ENCODE measurements around the gene ATRAID.
A peak's percentile ranks its signal among the peaks of the same experiment; 100 is the strongest.
"Not testable (repeated sequence)": the region's sequence is repeated elsewhere in the genome, so short reads cannot be mapped to it uniquely, and the experiment has no call there.

The ATRAID gene, protein sequence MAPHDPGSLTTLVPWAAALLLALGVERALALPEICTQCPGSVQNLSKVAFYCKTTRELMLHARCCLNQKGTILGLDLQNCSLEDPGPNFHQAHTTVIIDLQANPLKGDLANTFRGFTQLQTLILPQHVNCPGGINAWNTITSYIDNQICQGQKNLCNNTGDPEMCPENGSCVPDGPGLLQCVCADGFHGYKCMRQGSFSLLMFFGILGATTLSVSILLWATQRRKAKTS

DNA sequence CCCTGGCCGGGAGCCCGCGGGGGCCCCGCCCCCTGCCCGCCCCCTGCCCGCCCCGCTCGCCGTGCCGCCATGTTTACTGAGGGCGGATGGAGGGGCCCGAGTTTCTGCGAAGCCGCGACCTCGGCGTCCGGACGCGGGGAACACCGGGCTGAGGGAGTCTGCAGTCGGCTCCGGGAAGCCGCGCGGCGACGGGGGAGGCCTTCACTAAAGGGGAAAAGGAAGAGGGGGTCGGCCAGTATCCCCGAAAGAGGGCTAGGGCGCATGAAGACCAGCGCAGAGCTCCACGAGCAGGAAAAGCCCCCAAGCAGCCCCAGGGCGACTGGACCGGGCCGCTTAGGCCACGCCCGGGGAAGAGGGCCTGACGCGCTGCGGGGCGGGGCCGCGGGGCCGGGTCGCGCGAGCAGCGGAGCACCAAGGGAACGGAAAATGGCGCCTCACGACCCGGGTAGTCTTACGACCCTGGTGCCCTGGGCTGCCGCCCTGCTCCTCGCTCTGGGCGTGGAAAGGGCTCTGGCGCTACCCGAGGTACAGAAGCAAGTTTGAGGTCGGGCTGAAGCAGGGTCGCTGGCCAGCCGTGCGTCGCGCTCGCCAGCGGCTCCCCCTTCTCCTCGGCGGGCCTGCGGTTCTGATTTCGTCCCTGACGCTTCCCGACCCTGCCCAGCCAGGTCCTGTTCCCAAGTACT lies at the start of gene ATRAID, which contains the start of gene SLC5A6:
ATRAID (plus strand) TSS at position 99 of the 683 bp plus-strand sequence; CDS start at position 427, 328 bp downstream.
SLC5A6 (minus strand) TSS at position 326 of the 683 bp plus-strand sequence. CDS start 4,618 bp downstream, outside the sequence.
- DNase-seq, result peak; percentile 85

DNA sequence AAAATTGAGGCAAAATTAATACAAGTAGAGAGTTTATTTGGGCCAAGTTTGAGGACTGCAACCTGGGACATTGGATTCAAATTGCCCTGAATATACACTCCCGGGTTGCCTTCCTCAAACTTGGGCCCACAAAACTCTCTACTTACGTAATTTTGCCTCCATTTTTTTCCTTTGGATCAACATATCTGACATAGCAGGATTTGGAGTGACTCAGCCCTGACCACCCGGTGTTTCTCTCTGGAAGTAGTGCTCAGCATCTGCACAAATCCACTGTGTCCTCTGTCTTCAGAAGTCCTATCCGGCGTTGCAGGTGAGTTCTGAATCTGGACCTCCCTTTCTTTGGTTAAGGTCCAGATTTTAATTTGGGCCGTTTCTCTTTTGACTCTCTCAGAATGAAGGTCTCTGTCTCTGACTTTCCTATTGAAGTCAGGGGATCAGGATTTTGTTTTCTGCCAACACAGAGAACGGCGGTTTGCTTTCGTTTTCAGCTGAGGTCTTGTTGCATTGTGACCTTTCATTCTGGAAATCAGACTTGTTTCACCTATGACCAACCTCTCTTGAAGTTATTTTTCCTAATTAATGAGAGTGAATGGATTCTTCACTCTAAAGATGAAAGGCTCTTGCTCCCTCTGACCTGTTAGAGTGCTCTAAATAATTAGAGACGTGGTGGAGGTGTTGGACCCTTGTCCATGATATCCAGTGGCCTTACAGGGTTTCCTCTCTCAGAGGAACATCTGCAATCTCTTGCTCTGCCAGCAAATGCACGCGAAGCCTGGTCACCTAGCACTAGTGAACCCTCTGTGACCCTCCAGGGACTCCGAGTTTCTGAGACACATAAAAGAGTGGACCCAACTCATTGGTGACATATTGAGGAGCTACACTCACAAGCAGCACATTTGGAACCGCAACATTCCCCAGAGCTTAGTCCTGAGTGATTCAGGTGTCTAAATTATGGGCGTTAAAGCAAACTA lies 49.4 kb upstream of the ATRAID start:
- DNase-seq, result no peak

DNA sequence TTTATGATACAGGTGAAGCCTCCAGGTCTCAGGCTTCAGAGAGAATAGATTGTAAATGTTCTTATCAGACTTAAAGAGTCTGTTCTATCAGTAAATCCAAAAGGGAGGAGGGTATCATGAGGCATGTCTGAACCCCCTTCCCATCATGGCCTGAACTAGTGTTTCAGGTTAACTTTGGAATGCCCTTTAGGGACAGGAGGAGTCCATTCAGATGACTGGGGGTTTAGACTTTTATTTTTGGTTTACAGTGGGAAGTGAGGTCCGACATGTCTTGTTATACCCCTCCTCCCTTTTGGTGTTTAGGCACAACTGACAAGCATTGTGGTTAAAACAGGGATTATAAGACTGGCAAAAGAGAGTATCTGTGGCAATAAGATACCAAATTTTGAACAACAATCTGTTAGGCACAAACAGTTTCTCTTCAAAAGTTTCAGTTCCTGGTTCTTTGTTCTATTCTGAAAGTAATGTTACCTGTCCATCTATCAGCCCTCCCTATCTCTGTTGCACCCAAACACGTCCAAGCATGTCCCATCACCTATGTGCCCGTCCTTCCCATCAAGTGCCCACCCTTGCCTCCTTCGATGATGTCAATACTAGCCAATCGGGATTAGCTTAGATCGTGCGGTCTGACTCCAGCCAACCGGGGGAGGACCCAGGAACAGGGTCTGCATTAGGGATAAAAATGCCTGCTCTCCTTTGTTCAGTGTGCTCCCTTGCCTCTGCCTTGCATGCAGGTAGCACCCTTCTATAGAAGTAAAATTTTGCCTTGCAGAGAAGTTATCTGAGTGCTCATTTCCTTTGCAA lies 46.7 kb upstream of the ATRAID start:
- no peak for DNase-seq

DNA sequence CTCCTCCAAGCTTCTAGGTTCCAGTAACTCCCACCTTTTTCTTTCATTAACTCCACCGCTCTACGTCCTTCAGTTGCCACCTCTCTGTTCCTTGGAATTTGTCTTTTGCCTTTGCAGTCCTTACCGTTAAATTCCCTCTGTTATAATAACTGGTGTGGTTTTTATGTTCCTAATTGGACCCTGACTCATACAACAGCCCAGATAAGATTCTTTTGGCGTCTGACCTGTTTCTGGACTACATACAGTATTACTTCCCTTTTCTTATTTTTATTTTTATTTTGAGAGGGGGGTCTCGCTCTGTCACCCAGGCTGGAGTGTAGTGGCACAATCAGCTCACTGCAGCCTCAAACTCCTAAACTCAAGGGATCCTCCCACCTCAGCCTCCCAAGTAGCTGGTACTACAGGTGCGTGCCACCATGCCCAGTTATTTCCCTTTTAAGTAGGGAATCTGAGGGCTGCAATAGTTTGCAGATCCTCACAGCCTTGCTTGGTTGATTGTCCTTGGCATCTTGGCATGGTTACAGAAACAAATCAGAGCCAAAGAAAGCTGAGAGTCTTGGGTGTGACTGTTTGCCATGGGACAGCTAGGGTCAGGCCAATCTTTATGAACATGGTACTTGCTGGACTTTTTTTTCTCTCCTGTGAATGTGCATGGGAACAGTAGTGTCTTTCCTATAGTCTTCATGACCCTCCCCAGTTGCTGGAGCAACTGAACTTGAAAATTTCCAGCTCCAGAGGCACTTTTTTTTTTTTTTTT lies 41.1 kb upstream of the ATRAID start:
- no peak for DNase-seq

DNA sequence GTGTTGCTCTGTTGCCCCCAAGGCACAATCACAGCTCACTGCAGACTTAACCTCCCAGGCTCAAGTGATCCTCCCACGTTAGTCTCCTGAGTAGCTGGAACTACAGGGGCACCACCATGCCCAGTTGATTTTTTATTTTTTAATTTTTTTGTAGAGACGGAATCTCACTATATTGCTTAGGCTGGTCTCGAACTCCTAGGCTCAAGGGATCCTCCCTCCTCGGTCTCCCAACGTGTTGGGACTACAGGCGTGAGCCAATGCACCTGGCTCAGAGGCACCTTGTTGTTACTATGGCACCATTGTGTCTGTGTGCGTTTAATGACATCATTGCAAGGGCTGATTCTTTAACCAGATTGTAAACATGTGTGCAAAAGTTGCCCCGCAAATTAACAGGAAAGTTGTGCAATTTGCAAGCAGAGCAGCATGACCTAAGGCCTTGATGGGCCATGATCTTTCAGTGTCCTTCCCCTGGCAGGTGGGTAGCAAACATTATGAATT lies 40.4 kb upstream of the ATRAID start:
- DNase-seq, result no peak

DNA sequence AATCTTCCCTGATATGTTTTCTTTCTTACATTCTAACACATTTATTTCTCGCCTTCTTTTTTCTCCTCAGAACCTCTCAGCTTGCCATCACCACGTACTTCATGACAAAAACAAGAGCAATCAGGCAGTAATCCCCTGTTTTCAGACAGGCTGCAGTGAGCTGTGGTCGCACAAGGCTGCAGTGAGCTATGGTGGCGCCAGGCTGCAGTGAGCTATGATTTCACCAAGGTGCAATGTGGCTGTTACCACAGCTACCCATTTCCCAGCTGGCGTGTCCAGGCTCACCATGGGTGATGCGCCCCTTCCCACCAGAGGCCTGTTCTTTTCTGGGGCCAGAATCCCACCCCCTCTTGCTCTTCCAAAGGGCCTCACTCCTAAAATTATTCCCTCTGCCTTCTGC lies 37.2 kb upstream of the ATRAID start:
- no peak for DNase-seq

DNA sequence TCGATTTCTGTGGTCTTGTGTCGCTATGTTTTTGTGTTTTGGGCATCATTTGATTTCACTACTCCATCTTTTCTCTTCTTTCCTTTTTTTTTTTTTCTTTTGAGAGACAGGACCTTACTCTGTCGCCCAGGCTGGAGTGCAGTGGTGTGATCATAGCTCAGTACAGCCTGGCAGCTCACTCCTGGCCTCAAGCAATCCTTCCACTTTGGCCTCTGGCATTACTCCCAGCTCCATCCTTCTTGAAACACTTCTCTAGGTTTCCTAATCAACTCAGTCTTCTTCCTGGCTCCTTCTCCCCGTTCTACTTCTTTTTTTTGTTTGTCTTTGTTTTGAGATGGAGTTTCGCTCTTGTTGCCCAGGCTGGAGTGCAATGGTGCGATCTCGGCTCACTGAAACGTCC lies 36.5 kb upstream of the ATRAID start:
- DNase-seq, result no peak

DNA sequence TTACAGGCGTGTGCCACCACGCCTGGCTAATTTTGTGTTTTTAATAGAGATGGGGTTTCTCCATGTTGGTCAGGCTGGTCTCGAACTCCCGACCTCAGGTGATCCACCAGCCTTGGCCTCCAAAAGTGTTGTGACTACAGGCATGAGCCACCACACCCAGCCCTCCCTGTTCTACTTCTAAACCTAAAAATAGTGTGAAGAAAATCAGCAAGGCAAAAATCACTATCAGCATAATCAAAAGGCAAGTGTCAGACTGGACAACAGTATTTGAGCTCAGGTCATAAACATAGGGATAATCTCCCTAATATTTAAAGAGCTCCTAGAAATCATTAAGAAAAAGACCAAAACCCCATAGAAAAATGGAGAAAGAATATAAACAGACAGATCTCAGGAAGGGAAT lies 36.1 kb upstream of the ATRAID start:
- DNase-seq, result not testable (repeated sequence)

DNA sequence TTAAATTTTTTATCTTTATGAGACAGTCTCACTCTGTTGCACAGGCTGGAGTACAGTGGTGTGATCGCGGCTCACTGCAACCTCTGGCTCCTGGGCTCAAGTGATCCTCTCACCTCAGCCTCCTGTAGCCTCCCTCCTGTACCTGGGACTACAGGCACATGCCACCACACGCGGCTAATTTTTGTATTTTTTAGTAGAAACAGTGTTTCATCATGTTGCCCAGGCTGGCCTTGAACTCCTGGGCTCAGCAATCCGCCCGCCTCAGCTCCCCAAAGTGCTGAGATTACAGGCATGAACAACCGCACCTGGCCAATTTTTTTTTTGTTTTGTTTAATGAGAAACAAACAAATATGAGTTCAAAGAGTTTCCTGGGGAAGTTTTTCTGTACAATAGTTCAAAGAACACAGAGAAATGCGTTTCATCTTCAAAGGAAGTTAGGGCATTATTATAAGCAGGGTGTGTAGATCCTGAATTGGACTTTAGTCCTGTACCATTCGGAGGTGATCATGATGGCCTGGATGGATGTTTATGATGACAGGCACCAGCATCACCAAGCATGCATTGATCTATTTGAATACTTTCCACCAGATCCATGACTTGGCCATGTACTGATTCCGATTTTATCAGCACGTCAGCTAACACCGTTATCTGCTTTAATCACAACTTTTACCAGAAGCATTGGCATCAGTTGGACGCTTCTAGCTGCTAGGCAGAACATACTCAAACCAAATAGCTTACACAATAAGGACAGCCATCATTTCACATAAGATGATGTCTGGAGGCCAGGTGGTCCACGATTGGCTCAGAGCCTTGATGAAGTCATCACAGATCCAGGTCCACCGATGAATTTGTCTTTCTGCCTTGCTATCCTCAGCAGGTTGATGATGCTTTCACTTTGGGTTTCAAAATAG lies 34.1 kb upstream of the ATRAID start:
- DNase-seq, result no peak

DNA sequence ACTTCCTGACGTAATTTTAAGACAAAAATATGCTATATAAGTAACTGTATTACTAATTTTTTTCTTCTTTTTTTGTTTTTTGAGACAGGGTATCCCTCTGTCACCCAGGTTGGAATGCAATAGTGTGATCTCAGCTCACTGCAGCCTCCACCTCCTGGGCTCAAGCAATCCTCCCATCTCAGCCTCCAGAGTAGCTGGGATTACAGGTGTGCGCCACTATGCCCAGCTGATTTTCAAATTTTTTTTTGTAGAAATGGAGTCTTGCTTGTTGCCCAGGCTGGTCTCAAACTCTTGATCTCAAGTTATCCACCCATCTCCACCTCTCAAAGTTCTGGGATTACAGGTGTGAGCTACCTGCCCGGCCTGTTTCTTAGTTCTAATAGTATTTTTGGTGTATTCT lies 33.4 kb upstream of the ATRAID start:
- DNase-seq, result no peak

DNA sequence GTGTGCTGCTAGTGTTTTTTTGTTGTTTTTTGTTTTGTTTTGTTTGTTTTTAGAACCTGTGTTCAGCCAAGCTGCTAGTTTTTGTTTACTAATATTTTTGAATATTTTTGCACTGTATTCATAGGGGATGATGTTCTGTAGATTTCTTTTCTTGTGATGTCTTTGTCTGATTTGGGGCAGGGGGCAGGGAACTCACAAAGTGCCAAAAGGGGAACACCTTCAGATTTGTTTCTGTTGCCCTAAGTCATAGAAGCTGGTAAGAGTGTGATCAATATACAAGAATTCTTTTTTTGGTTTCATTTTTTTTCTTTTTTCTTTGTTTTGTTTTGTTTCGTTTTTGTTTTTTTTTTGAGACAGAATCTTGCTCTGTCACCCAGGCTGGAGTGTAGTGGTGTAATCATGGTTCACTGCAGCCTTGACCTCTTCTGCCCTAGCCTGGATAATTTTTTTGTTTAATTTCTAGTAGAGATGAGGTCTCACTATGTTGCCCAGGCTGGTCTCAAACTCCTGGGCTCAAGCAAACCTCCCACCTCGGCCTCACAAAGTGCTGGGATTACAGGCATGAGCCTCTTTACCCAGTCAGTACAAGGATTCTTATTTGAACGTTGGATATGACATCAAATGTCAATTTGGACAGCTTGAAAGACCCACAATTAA lies 32.4 kb upstream of the ATRAID start:
- no peak for DNase-seq

DNA sequence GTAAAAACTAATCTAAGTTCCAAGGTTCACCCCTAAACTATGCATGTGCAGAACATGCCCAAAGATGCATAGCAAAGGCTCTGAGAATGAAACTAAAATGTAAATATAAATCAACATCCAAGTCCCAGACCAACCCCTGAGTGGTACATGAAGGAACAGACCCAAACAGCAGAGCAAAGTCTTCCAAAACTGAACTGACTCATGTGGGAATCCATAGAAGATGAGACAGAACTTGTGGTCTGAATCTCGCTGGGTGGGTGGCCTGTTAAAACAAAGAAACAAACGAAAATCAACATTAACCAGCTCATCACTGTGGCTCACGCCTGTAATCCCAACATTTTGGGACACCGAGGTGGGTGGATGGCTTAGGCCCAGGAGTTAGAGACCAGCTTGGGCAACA lies 29.5 kb upstream of the ATRAID start:
- no peak for DNase-seq

DNA sequence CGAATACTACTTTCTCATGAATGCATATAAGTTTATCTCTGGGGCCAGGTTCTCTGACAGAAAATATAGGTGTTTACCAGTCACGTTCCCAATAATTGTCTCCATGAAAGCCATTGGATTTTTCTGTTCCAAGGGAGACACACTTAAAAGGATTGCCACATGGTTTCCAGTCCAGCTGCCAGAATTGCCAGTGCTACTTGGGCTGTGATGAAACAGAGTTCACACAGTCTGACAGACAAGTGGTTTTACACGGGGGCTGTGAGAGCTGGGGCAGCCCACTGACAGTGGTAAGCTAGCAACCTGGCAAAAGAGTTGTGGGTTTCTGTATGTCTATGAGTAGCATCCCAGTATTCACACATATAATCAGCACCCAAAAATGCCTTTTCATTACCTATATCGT lies 27.7 kb upstream of the ATRAID start:
- no peak for DNase-seq

DNA sequence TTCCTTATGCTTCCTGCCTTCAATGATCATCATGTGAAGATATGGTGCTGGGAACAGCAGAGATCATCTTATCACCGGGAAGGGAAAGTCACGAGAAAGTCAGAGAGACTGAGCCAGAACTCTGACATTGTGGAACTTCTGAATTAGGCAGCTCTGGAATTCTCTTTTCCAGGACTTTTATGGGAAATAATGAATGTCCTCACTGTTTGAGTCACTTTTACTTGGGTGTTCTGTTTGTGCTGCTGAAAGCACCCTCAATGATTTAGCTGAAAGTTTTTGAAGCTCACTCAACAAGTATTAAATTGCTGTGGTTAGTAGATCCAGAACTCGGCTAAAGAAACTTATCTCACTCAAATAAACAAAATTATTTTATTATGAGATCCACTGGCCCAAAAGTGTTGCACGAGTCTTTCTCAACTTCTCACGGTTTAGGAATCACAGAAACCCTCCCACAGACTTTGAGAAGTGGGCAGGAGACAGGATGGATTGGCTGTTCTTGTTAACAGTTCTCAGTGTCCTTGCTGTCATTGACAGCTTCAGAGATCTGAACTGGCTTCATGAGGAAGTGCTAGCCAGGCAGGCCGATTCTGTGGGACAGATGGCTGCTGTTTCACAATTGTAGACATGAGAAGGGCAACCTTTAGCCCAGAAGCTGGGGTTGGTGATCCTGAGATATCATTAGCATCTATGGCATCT lies 26.4 kb upstream of the ATRAID start:
- DNase-seq, result no peak

DNA sequence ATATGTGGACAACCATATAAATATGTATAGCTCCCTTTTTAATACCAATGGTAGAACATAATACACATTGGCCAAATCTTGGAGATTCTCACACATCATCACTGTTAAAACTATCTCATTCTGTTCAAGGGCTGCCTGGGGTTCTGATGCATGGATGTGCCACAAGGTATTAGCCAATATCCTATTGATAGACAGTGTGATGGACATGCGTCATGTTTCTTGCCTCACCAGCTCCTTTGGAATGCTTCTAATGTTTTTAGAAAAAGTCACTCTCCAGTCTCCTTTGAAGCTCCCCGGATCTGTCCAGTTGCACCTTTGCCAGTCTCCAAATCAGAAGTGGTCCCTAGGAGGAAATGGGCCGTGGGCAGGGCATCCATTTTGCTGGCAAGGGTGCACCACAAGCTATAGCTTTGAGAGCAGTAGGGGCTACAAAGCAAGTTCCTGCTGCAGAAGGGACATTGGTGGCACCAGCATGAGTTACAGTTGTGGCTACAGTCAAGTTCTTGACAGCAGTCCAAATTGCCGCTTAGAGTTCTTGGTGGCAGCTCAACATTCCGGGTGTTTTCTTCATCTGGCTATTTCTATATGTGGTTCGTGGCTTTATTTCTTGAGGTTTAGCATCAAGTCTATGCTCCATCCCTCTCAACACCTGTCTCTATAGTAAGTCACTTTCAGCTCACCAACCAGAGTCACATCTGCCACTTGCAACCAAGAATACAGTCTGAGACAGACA lies 25.1 kb upstream of the ATRAID start:
- no peak for DNase-seq

DNA sequence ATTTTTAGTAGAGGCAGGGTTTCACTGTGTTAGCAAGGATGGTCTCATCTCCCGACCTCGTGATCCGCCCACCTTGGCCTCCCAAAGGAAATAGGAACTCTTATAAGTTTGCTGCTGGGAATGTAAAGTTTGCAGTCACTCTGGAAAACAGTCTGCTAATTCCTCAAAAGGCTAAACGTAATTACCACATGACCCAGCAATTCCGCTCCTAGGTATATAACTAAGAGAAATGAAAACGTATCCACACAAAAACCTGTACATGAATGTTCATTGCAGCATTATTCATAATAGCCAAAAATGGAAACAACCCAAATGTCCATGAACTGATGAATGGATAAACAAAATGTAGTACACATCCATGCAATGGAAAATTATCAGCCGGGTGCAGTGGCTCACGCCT lies 21.9 kb upstream of the ATRAID start:
- DNase-seq, result no peak

DNA sequence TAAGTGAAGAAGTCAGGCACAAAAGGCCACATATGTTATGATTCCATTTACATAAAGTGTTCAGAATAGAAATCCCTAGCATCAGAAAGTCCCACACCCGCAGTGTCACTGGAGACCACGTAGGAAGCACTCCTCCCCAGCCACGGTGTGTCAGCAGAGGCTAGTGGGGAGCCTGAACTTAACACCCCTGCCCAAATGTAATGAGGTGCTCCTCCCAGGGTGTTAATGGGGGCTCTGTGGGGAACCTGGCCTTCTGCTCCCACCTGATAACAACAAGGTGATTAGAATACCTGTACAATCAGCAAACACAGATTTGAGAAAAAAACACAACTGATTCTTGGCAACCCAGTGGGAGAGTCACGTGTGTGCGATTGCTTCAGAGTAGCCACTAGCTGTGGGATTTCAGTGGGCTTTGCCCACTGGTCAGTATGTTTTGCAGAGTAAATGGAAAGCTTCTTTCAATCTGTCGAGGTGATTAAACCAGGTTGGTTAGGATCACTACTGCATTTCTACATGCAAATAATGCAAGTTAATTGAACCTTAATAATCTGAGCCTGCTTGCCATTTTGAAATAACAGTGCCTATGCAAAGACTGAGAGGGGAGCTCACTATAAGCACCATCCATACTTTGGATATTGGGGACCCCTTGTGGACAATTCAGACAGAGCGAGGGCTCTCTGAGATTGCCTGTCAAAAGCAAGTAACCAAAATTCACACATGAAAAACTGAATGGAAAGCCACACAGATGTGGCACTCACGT lies 20.6 kb upstream of the ATRAID start:
- DNase-seq, result peak; percentile 48
